Measurements from ENCODE around the gene METTL17. TPM values are rescaled to one million over a fixed set of nuclear protein-coding genes. Genes with fewer than 3 reads are reported as not detected.
A peak's percentile ranks its signal among the peaks of the same experiment; 100 is the strongest.

The METTL17 gene
- total and polyA plus RNA-seq, 8 donors, result 19.0 to 103 (median 26.8) TPM

GRCh38 chr14:20986811-20987210 is 3.0 kb upstream of the METTL17 start:
- ATAC-seq, result peak in 2 of 4 donors; percentile 22 to 48
- FAIRE-seq, result no peak

GRCh38 chr14:20988717-20989470 is 886 bp upstream of the METTL17 start:
- no peak for ATAC-seq
- Histone ChIP-seq H3K4me1 (peaks cover 5 to 28% (median 16%) of the 10 kb centered on the region in 3 donors), H3K27ac (peak overlapping the region; percentile 0 to 82 (median 43)), H3K9me3 (no peaks in the 10 kb centered on the region), H3K4me3 (peak overlapping the region in 2 of 4 donors; percentile 89 to 95), H3K36me3 (peaks cover 0 to 18% (median 9%) of the 10 kb centered on the region in 3 donors), H3K27me3 (no peaks in the 10 kb centered on the region)
- FAIRE-seq, result no peak
- intact Hi-C loops (cut with DNase I), result no loop called here
- DNase-seq, result no peak
- TF ChIP-seq CTCF (IDR thresholded peaks at IDR 0.05), result no peak
- 90 to 91% methylated on average over 15 of the region's 15 CpGs for WGBS, 2 donors

More at GRCh38 chr14:20986811-20987210, 3.0 kb upstream of the METTL17 start:
- H3K27ac ChIP-seq, result no peak overlapping the region
- intact Hi-C loops (cut with DNase I), result no loop called here
- no peak for TF ChIP-seq CTCF (IDR thresholded peaks at IDR 0.05)
- WGBS, 2 donors, result 53 to 56% methylated on average over 2 of the region's 2 CpGs
- H3K27me3 ChIP-seq, result no peaks in the 10 kb centered on the region
- H3K36me3 ChIP-seq, result no peaks in the 10 kb centered on the region
- peaks cover 5 to 28% (median 16%) of the 10 kb centered on the region in 3 donors for H3K4me1 ChIP-seq
- no peaks in the 10 kb centered on the region for H3K9me3 ChIP-seq
- H3K4me3 ChIP-seq, result no peak overlapping the region
- peak in 1 of 6 donors; percentile 28 for DNase-seq

GRCh38 chr14:20989471-20989786 is 351 bp upstream of the METTL17 start:
- Histone ChIP-seq H3K27me3 (no peaks in the 10 kb centered on the region), H3K9me3 (no peaks in the 10 kb centered on the region), H3K36me3 (peaks cover 0 to 23% (median 10%) of the 10 kb centered on the region in 3 donors), H3K4me3 (peak overlapping the region in 2 of 4 donors; percentile 89 to 95), H3K4me1 (peaks cover 5 to 28% (median 16%) of the 10 kb centered on the region in 3 donors), H3K27ac (peak overlapping the region; percentile 13 to 82 (median 63))
- FAIRE-seq (no peak), ATAC-seq (no peak), DNase-seq (no peak)
- TF ChIP-seq CTCF (IDR thresholded peaks at IDR 0.05), result no peak
- 1% methylated on average over 11 of the region's 11 CpGs for WGBS, 2 donors
- intact Hi-C loops (cut with DNase I), result no loop called here

- H3K27ac ChIP-seq, result no peak overlapping the region
- no peak for DNase-seq
- peaks cover 0 to 4% (median 3%) of the 10 kb centered on the region in 3 donors for H3K4me1 ChIP-seq
- intact Hi-C loops (cut with DNase I), result no loop called here
- 81 to 84% methylated on average over 14 of the region's 14 CpGs for WGBS, 2 donors
- FAIRE-seq, result no peak
- H3K9me3 ChIP-seq, result no peaks in the 10 kb centered on the region
- H3K27me3 ChIP-seq, result no peaks in the 10 kb centered on the region
- peaks cover 9 to 52% (median 33%) of the 10 kb centered on the region in 3 donors for H3K36me3 ChIP-seq
- no peak for ATAC-seq
- TF ChIP-seq CTCF (IDR thresholded peaks at IDR 0.05), result no peak
- H3K4me3 ChIP-seq, result no peak overlapping the region
Measured at GRCh38 chr14:20996521-20996920, 6.7 kb downstream of the METTL17 start.

GRCh38 chr14:20997115-20997514 is 7.3 kb downstream of the METTL17 start:
- Histone ChIP-seq H3K27me3 (no peaks in the 10 kb centered on the region), H3K36me3 (peaks cover 9 to 52% (median 33%) of the 10 kb centered on the region in 3 donors), H3K9me3 (no peaks in the 10 kb centered on the region), H3K27ac (no peak overlapping the region), H3K4me1 (no peaks in the 10 kb centered on the region), H3K4me3 (no peak overlapping the region)
- TF ChIP-seq CTCF (IDR thresholded peaks at IDR 0.05), result no peak
- ATAC-seq, result no peak
- no peak for DNase-seq
- WGBS, 2 donors, result 44 to 49% methylated on average over 4 of the region's 4 CpGs
- FAIRE-seq, result no peak
- intact Hi-C loops (cut with DNase I), result no loop called here
